ENCODE measurements around the gene HPX.
"Not testable (repeated sequence)": the region's sequence is repeated elsewhere in the genome, so short reads cannot be mapped to it uniquely, and the experiment has no call there.

Gene HPX

GRCh38 chr11:6413791-6414201 is 27.0 kb downstream of the HPX start:
- FAIRE-seq: no peak

- FAIRE-seq: no peak
Observed at GRCh38 chr11:6411594-6412031, 29.2 kb downstream of the HPX start.

- no peak for FAIRE-seq
Observed at GRCh38 chr11:6410695-6411430, 29.9 kb downstream of the HPX start.

GRCh38 chr11:6406370-6406769 is 34.4 kb downstream of the HPX start:
- FAIRE-seq: no peak

GRCh38 chr11:6405846-6406245 is 34.9 kb downstream of the HPX start:
- no peak for FAIRE-seq

GRCh38 chr11:6405052-6405667 is 35.6 kb downstream of the HPX start:
- FAIRE-seq: no peak

- FAIRE-seq: no peak
Observed at GRCh38 chr11:6404342-6405051, 36.3 kb downstream of the HPX start.

GRCh38 chr11:6403539-6403938 is 37.2 kb downstream of the HPX start:
- FAIRE-seq: no peak

- FAIRE-seq: no peak
Observed at GRCh38 chr11:6402561-6402981, 38.2 kb downstream of the HPX start.

- FAIRE-seq: no peak
Observed at GRCh38 chr11:6402061-6402470, 38.7 kb downstream of the HPX start.

- no peak for FAIRE-seq
Observed at GRCh38 chr11:6401464-6401863, 39.3 kb downstream of the HPX start.

GRCh38 chr11:6400431-6401345 is 40.1 kb downstream of the HPX start:
- FAIRE-seq: no peak

- FAIRE-seq: no peak
Observed at GRCh38 chr11:6397636-6398035, 43.2 kb downstream of the HPX start.

- FAIRE-seq: no peak
Observed at GRCh38 chr11:6397156-6397555, 43.6 kb downstream of the HPX start.

GRCh38 chr11:6395470-6396060 is 45.2 kb downstream of the HPX start:
- no peak for FAIRE-seq

- no peak for FAIRE-seq
Observed at GRCh38 chr11:6393989-6394670, 46.7 kb downstream of the HPX start.

- FAIRE-seq: not testable (repeated sequence)
Observed at GRCh38 chr11:6392251-6392650, 48.5 kb downstream of the HPX start.

GRCh38 chr11:6391537-6392134 is 49.2 kb downstream of the HPX start:
- no peak for FAIRE-seq

- FAIRE-seq: no peak
Observed at GRCh38 chr11:6390718-6391469, 49.9 kb downstream of the HPX start.

- no peak for FAIRE-seq
Observed at GRCh38 chr11:6389905-6390717, 50.7 kb downstream of the HPX start, which contains the start of gene SMPD1. Gene SMPD1 (plus strand): TSS chr11:6390474. CDS start chr11:6390599, 125 bp downstream.

Data from colon (tissue), 2 donors.